ENCODE results near the gene SLC9A9.

DNA sequence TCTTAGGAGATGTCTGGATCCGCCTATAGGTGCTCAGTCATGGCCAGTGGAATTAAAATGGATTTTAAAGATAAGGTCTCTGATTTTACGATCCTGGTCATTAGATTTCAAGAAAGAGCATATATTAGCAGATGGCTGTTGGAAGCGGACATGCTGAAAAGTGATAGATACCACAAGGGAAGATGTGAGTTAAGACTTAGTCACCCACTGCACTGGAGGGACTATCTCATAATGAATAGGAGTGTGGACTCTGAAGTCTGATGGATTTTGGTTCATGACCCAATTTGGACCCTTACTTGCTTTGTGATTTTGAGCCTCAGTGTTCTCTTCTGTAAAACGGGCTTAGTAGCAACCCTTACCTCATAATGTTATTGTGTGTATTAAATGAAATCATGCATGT is 514.0 kb downstream of the SLC9A9 start:
- TF ChIP-seq, protein P1, sequence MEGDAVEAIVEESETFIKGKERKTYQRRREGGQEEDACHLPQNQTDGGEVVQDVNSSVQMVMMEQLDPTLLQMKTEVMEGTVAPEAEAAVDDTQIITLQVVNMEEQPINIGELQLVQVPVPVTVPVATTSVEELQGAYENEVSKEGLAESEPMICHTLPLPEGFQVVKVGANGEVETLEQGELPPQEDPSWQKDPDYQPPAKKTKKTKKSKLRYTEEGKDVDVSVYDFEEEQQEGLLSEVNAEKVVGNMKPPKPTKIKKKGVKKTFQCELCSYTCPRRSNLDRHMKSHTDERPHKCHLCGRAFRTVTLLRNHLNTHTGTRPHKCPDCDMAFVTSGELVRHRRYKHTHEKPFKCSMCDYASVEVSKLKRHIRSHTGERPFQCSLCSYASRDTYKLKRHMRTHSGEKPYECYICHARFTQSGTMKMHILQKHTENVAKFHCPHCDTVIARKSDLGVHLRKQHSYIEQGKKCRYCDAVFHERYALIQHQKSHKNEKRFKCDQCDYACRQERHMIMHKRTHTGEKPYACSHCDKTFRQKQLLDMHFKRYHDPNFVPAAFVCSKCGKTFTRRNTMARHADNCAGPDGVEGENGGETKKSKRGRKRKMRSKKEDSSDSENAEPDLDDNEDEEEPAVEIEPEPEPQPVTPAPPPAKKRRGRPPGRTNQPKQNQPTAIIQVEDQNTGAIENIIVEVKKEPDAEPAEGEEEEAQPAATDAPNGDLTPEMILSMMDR (IDR thresholded peaks at IDR 0.05) = no peak
- TF ChIP-seq POLR2AphosphoS5 (IDR thresholded peaks at IDR 0.05) (no peak), POLR2A (IDR thresholded peaks at IDR 0.05; ENCODE audit: low read depth) (no peak)

Measured in esophagus muscularis mucosa (tissue), 3 donors.